DOHH2 (cell line): Measurements from ENCODE around the gene FMNL2.

Experiments used
- H3F3A ChIP-seq: fragments of 200-600 bp; sonication (generic), shearing (Covaris generic); 2 replicates; pipeline ENCODE4 v1.6.0; 2016; ENCODE audit warnings: antibody characterized with exemption, mild to moderate bottlenecking; ENCODE audit not compliant: control insufficient read depth, insufficient read depth
- H3K27ac ChIP-seq: fragments of 200-600 bp; sonication (generic); 2 replicates; pipeline ENCODE4 v1.5.1; 2014; ENCODE audit warnings: low read depth, mild to moderate bottlenecking, low read length, moderate library complexity
- H3K27me3 ChIP-seq: fragments of 200-600 bp; sonication (generic); 2 replicates; pipeline ENCODE4 v1.6.1; 2014; ENCODE audit warnings: mild to moderate bottlenecking, low read length, mixed read lengths; ENCODE audit not compliant: control insufficient read depth
- H3K36me3 ChIP-seq: fragments of 200-600 bp; sonication (generic); 2 replicates; pipeline ENCODE4 v1.6.1; 2014; ENCODE audit warnings: mild to moderate bottlenecking, low read length, moderate library complexity, mixed read lengths; ENCODE audit not compliant: control insufficient read depth
- H3K4me1 ChIP-seq: fragments of 200-600 bp; sonication (generic); 2 replicates; pipeline ENCODE4 v1.6.1; 2014; ENCODE audit warnings: mild to moderate bottlenecking, low read length, mixed read lengths; ENCODE audit not compliant: control insufficient read depth
- H3K4me2 ChIP-seq: fragments of 200-600 bp; sonication (generic); 2 replicates; pipeline ENCODE4 v1.6.0; 2014; ENCODE audit warnings: mild to moderate bottlenecking, low read length, moderate library complexity
- H3K4me3 ChIP-seq: fragments of 200-600 bp; sonication (generic); 2 replicates; pipeline ENCODE4 v1.5.1; 2014; ENCODE audit warnings: mild to moderate bottlenecking, low read length, mixed read lengths
- H3K79me2 ChIP-seq: fragments of 200-600 bp; sonication (generic); 2 replicates; pipeline ENCODE4 v1.6.1; 2014; ENCODE audit warnings: mild to moderate bottlenecking, low read length, mixed read lengths; ENCODE audit not compliant: control insufficient read depth
- H3K9me2 ChIP-seq: fragments of 200-600 bp; sonication (generic); replicated peaks from 2 replicates; pipeline ENCODE4 v1.6.1; 2014; ENCODE audit warnings: mild to moderate bottlenecking, low read length, mixed read lengths; ENCODE audit not compliant: control insufficient read depth
- H3K9me3 ChIP-seq: fragments of 200-600 bp; sonication (generic); 2 replicates; pipeline ENCODE4 v1.6.1; 2014; ENCODE audit warnings: antibody characterized with exemption, low read length, mixed read lengths; ENCODE audit not compliant: control insufficient read depth, insufficient read depth
- H4K20me1 ChIP-seq: fragments of 200-600 bp; sonication (generic); 2 replicates; pipeline ENCODE4 v1.6.0; 2014; ENCODE audit warnings: low read depth, mild to moderate bottlenecking, antibody characterized with exemption, low read length, moderate library complexity; ENCODE audit not compliant: control insufficient read depth, insufficient read depth
- EZH2phosphoT487 ChIP-seq: fragments of 200-600 bp; sonication (generic); IDR thresholded peaks from 2 replicates; pipeline ENCODE4 v1.6.1; 2017; ENCODE audit warnings: borderline replicate concordance, mild to moderate bottlenecking, antibody characterized with exemption, low read length, moderate library complexity, mixed read lengths
- TF ChIP-seq, protein P1 (sequence below): fragments of 200-600 bp; sonication (generic); IDR thresholded peaks from one replicate; pipeline ENCODE4 v1.5.1; 2014; ENCODE audit warnings: antibody characterized with exemption, mild to moderate bottlenecking, low read depth, low read length; ENCODE audit not compliant: poor library complexity, severe bottlenecking

The FMNL2 gene

DNA sequence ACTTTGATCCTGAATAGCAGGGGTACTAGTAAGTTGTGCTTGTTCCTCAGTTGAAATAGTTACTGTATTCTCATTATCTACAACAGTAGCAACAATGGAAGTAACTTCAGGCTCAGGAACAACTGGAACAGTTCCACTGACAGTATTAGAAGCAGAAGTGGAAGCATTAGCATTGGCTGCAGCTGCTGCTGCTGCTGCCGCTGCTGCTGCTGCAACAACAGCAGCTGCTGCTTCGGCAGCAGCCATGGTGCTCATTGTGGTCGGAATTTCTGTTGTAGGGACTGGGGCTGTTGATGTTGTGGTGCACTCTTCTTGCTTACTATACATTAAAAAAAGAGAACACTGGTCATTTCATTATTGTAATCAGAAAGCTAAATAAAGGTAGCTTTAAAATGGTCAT, 341.5 kb downstream of the FMNL2 start:
- Histone ChIP-seq H3K9me3 (no peaks in the 10 kb centered on the region), H3K9me2 (no peaks in the 10 kb centered on the region), H3K4me1 (no peaks in the 10 kb centered on the region), H3F3A (peaks cover 3% of the 10 kb centered on the region; the same call in 1 of the 2 replicates), H3K27ac (no peak overlapping the region), H3K36me3 (peaks cover 99% of the 10 kb centered on the region), H3K27me3 (no peaks in the 10 kb centered on the region), H4K20me1 (no peaks in the 10 kb centered on the region; the same call in 1 of the 2 replicates), H3K4me2 (no peak overlapping the region), H3K79me2 (no peaks in the 10 kb centered on the region), H3K4me3 (no peak overlapping the region)
- TF ChIP-seq, protein P1, sequence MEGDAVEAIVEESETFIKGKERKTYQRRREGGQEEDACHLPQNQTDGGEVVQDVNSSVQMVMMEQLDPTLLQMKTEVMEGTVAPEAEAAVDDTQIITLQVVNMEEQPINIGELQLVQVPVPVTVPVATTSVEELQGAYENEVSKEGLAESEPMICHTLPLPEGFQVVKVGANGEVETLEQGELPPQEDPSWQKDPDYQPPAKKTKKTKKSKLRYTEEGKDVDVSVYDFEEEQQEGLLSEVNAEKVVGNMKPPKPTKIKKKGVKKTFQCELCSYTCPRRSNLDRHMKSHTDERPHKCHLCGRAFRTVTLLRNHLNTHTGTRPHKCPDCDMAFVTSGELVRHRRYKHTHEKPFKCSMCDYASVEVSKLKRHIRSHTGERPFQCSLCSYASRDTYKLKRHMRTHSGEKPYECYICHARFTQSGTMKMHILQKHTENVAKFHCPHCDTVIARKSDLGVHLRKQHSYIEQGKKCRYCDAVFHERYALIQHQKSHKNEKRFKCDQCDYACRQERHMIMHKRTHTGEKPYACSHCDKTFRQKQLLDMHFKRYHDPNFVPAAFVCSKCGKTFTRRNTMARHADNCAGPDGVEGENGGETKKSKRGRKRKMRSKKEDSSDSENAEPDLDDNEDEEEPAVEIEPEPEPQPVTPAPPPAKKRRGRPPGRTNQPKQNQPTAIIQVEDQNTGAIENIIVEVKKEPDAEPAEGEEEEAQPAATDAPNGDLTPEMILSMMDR, result no peak
- TF ChIP-seq EZH2phosphoT487, result no peak

GRCh38 chr2:152678808-152679207, 343.8 kb downstream of the FMNL2 start:
- no peak overlapping the region for H3K4me2 ChIP-seq
- H3K4me3 ChIP-seq, result no peak overlapping the region
- H4K20me1 ChIP-seq, result no peaks in the 10 kb centered on the region; the same call in 1 of the 2 replicates
- H3K27me3 ChIP-seq, result no peaks in the 10 kb centered on the region
- TF ChIP-seq, protein P1, result no peak
- no peak for TF ChIP-seq EZH2phosphoT487
- H3F3A ChIP-seq, result 0 out of 2 replicates have a peak, but pooled peaks cover 3% of the 10 kb centered on the region
- no peaks in the 10 kb centered on the region for H3K9me2 ChIP-seq
- peaks cover 100% of the 10 kb centered on the region for H3K36me3 ChIP-seq
- H3K27ac ChIP-seq, result no peak overlapping the region
- H3K79me2 ChIP-seq, result peaks cover 18% of the 10 kb centered on the region
- H3K4me1 ChIP-seq, result no peaks in the 10 kb centered on the region
- no peaks in the 10 kb centered on the region for H3K9me3 ChIP-seq

DNA sequence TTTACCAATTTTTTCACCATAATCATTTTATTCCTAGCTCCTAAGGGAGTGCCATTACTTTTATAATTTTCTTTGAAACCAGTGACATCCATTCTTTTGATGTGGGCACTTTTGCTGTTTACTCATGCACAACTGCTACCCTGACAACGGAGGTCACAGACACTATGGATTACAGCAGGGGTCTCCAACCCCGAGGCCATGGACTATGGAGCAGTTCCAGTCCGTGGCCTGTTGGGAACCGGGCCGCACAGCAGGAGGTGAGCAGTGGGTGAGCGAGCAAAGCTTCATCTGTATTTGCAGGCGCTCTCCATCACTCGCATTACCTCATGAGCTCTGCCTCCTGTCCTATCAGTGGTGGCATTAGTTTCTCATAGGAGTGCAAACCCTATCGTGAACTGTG, 347.7 kb downstream of the FMNL2 start:
- TF ChIP-seq EZH2phosphoT487, result no peak
- TF ChIP-seq, protein P1, result no peak
- no peaks in the 10 kb centered on the region for H4K20me1 ChIP-seq

More for the DNA sequence above, 347.7 kb downstream of the FMNL2 start:
- Histone ChIP-seq H3K4me3 (no peak overlapping the region), H3K9me2 (no peaks in the 10 kb centered on the region), H3F3A (no peaks in the 10 kb centered on the region), H3K4me2 (no peak overlapping the region), H3K27ac (no peak overlapping the region), H3K79me2 (peaks cover 54% of the 10 kb centered on the region), H3K36me3 (peaks cover 89% of the 10 kb centered on the region), H3K4me1 (no peaks in the 10 kb centered on the region), H3K27me3 (no peaks in the 10 kb centered on the region), H3K9me3 (no peaks in the 10 kb centered on the region)
